HepG2 (cell line): Measurements from ENCODE around the gene TMEM225B. TPM values are rescaled to one million over a fixed set of nuclear protein-coding genes. Genes with fewer than 3 reads are reported as not detected.

Experiments
- ATAC-seq: fragments of 200-7000 bp; cut with Tn5 transposase; 3 replicates; pipeline ENCODE4 v1.9.1; 2020; ENCODE audit warnings: mild to moderate bottlenecking, moderate library complexity
- BruUV-seq: library from RNA; stranded (reverse); fragments of 400-500 nt; replicated peaks from 2 replicates; lab custom pipeline; 2021; lab: Mats Ljungman, UMichigan
- CTCF ChIA-PET: fragments of 300-600 bp; formaldehyde crosslinking; extraction: SDS; loops from one replicate; lab custom pipeline; 2021; ENCODE audit warnings: low total read pairs, inconsistent platforms, low intra/inter-chr PET ratio; lab: Yijun Ruan, JAX
- POLR2A ChIA-PET: fragments of 350-600 bp; sonication (Branson Sonifier 250); formaldehyde crosslinking; loops from one replicate; lab custom pipeline; 2020; ENCODE audit warnings: antibody characterized with exemption, inconsistent platforms; lab: Yijun Ruan, JAX
- DNase-seq: peaks from one replicate; pipeline ENCODE4 v3.0.0-alpha.2; 2015; ENCODE audit warnings: low spot score
- FAIRE-seq: peaks from 3 replicates; lab custom pipeline; 2011; peaks lifted over from hg19 to GRCh38; lab: Jason Lieb, UNC
- H2AFZ ChIP-seq: one replicate; pipeline ENCODE4 v1.6.1; 2011; ENCODE audit warnings: low read length, inconsistent platforms
- H3K27ac ChIP-seq: fragments of 300-600 bp; 3 replicates; pipeline ENCODE4 v1.8.0; 2011; ENCODE audit warnings: mixed run types, mild to moderate bottlenecking, mixed read lengths, low read length, inconsistent platforms; ENCODE audit not compliant: insufficient read depth; ENCODE audit errors: extremely low read length
- H3K27me3 ChIP-seq, 2 experiments: fragments of 200-600 bp in 1 of 2; 2 replicates in 1 of 2; 3 replicates in 1 of 2; pipeline versions ENCODE4 v1.6.0 to v1.8.0; 2011; ENCODE audit warnings: low read length in 2 of 2, mild to moderate bottlenecking in 2 of 2, moderate library complexity in 2 of 2, inconsistent platforms in 1 of 2; ENCODE audit not compliant: insufficient read depth in 2 of 2, control insufficient read depth in 1 of 2
- H3K36me3 ChIP-seq, 2 experiments: fragments of 200-600 bp in 1 of 2; replicated peaks in 1 of 2; 2 replicates in 1 of 2; 3 replicates in 1 of 2; pipeline versions ENCODE4 v1.5.1 to v1.8.0; 2011; ENCODE audit warnings: low read length in 2 of 2, inconsistent platforms in 1 of 2; ENCODE audit not compliant: insufficient read depth in 2 of 2, control insufficient read depth in 1 of 2
- H3K4me1 ChIP-seq: 2 replicates; pipeline ENCODE4 v1.5.1; 2012; ENCODE audit warnings: low read length, inconsistent platforms; ENCODE audit not compliant: insufficient read depth
- H3K4me2 ChIP-seq: 2 replicates; pipeline ENCODE4 v1.6.0; 2011; ENCODE audit warnings: low read depth, low read length, inconsistent platforms
- H3K4me3 ChIP-seq, 3 experiments: fragments of 200-600 bp in 1 of 3; sonication (generic), shearing (Covaris generic) in 1 of 3; replicated peaks in 1 of 3; 2 replicates each; pipeline ENCODE4 v1.5.1; 2011 to 2016; ENCODE audit warnings: low read length in 3 of 3, inconsistent platforms in 2 of 3, low read depth in 2 of 3, mild to moderate bottlenecking in 2 of 3, control low read depth in 1 of 3, mixed read lengths in 1 of 3; ENCODE audit not compliant: insufficient read depth in 1 of 3
- H3K79me2 ChIP-seq: one replicate; pipeline ENCODE4 v1.6.1; 2011; ENCODE audit warnings: low read length, inconsistent platforms; ENCODE audit not compliant: insufficient read depth
- H3K9ac ChIP-seq: 2 replicates; pipeline ENCODE4 v1.6.0; 2011; ENCODE audit warnings: mild to moderate bottlenecking, low read depth, low read length, inconsistent platforms; ENCODE audit not compliant: insufficient read depth
- H3K9me3 ChIP-seq: 2 replicates; pipeline ENCODE4 v1.5.1; 2012; ENCODE audit warnings: mild to moderate bottlenecking, low read length
- H4K20me1 ChIP-seq: 2 replicates; pipeline ENCODE4 v1.6.0; 2011; ENCODE audit warnings: inconsistent platforms, mild to moderate bottlenecking, low read length, moderate library complexity; ENCODE audit not compliant: insufficient read depth
- ATF7-NPFF ChIP-seq: sonication (generic); formaldehyde crosslinking; IDR thresholded peaks from 2 replicates; pipeline ENCODE4 v1.8.1; 2023; ENCODE audit warnings: mild to moderate bottlenecking, low read depth, missing genetic modification reagents, moderate library complexity
- GTF2F1 ChIP-seq: fragments of 150-350 bp; IDR thresholded peaks from 2 replicates; pipeline ENCODE4 v1.6.1; 2014; ENCODE audit warnings: low read length
- REL ChIP-seq: sonication (generic); formaldehyde crosslinking; conservative IDR thresholded peaks from 2 replicates; pipeline ENCODE4 v1.8.0; 2022; ENCODE audit warnings: mild to moderate bottlenecking, missing genetic modification reagents, moderate library complexity
- ZNF414 ChIP-seq: sonication (generic); formaldehyde crosslinking; IDR thresholded peaks from 2 replicates; pipeline ENCODE4 v1.5.0; 2020; ENCODE audit warnings: missing genetic modification reagents
- ZNF430 ChIP-seq: sonication (generic); formaldehyde crosslinking; IDR thresholded peaks from 2 replicates; pipeline ENCODE4 v1.9.0; 2021; ENCODE audit warnings: mild to moderate bottlenecking, missing genetic modification reagents
- ZNF629 ChIP-seq: sonication (generic); formaldehyde crosslinking; conservative IDR thresholded peaks from 2 replicates; pipeline ENCODE4 v1.5.0; 2020; ENCODE audit warnings: missing genetic modification reagents
- ZNF691 ChIP-seq: sonication (generic); formaldehyde crosslinking; IDR thresholded peaks from 2 replicates; pipeline ENCODE4 v1.4.0; 2020; ENCODE audit warnings: missing genetic modification reagents, low read depth, mild to moderate bottlenecking, borderline replicate concordance
- WGBS: methylation state at CpG from one replicate; pipeline ENCODE4 v1.1.6; 2017; ENCODE audit warnings: low lambda C conversion rate; 5-methylcytosine and 5-hydroxymethylcytosine counted together
- in situ Hi-C: cut with HindIII; loops from 2 replicates; pipeline ENCODE4 v1.10.0; 2017; ENCODE audit warnings: low pct_unique_long_range_greater_than_20kb; ENCODE audit not compliant: extremely low pct_ligation_motif_present
- intact Hi-C: fragments of 100-400 bp; cut with micrococcal nuclease; formaldehyde crosslinking; loops from one replicate; pipeline ENCODE4 v1.10.0; 2022; ENCODE audit not compliant: unreplicated experiment
- polyA plus RNA-seq, 8 experiments: library from polyadenylated mRNA; depleted of rRNA in 3 of 8; stranded (reverse) in 7 of 8; unstranded in 1 of 8; fragments of >200 nt; fragmentation: Illumina TruSeq in 4 of 8; extraction: Trizol in 4 of 8; gene quantifications; 2 replicates each; pipeline versions ENCODE4 v1.2.1 to v1.2.3, GENCODE V29; 2011 to 2016; ENCODE audit warnings: low read depth in 4 of 8, missing spikeins in 1 of 8, mixed read lengths in 1 of 8; ENCODE audit not compliant: insufficient read depth in 1 of 8
- total RNA-seq, 5 experiments: library from RNA; depleted of rRNA; stranded (reverse); fragments of >200 nt; fragmentation: Illumina TruSeq; extraction: Trizol; gene quantifications; 2 replicates each; pipeline ENCODE4 v1.2.3, GENCODE V29; 2016; ENCODE audit warnings: low read depth in 1 of 5
- TF ChIP-seq, protein P1 (sequence below): sonication (generic); formaldehyde crosslinking; IDR thresholded peaks from 2 replicates; pipeline ENCODE4 v1.4.0; 2020; ENCODE audit warnings: missing genetic modification reagents
- TF ChIP-seq, protein P2 (sequence below): sonication (generic); formaldehyde crosslinking; IDR thresholded peaks from 2 replicates; pipeline ENCODE4 v1.4.0; 2020; ENCODE audit warnings: mild to moderate bottlenecking, missing genetic modification reagents
- TF ChIP-seq, protein P3 (sequence below): IDR thresholded peaks from 2 replicates; pipeline ENCODE4 v1.6.1; 2016; ENCODE audit warnings: low read depth
- TF ChIP-seq, protein P4 (sequence below): sonication (generic); formaldehyde crosslinking; conservative IDR thresholded peaks from 2 replicates; pipeline ENCODE4 v1.4.0; 2020; ENCODE audit warnings: missing genetic modification reagents

TMEM225B gene
- total and polyA plus RNA-seq, 2 of the 13 experiments (the other 11 are each of a cell fraction or from before 2014, with no cell fraction given), result 0.78 to 0.95 TPM

- in situ Hi-C loops (no loop called here), intact Hi-C loops (no loop called here)
- no peak for FAIRE-seq
- no peaks in the 10 kb centered on the region for H4K20me1 ChIP-seq
- H3K27ac ChIP-seq, result peak overlapping the region; percentile 65
- WGBS, result 2% methylated on average over 15 of the region's 15 CpGs
- H2AFZ ChIP-seq, result no peak overlapping the region
- H3K9me3 ChIP-seq, result no peaks in the 10 kb centered on the region
- peak overlapping the region; percentile 74 for H3K4me2 ChIP-seq
- TF ChIP-seq ZNF414 (CRISPR knock-in tag) (0 out of 2 replicates have a peak, but pooled peaks have one; percentile 5), ZNF430 (CRISPR knock-in tag) (no peak)
- BruUV-seq, result TSS peak; percentile 76
- no peak for DNase-seq
- ATAC-seq, result peak; percentile 68
- H3K4me1 ChIP-seq, result peaks cover 19% of the 10 kb centered on the region
- H3K9ac ChIP-seq, result peak overlapping the region; percentile 96
- peak overlapping the region; percentile 72 to 92 (median 88) for H3K4me3 ChIP-seq
- H3K79me2 ChIP-seq, result peaks cover 20% of the 10 kb centered on the region
- ChIA-PET POLR2A (interaction anchor here (1.1 to 1.2 kb wide), 4 partner anchors 12 to 368 kb away, joined by 4 to 7 read pairs (median 6); partner anchors contain the start of genes TRIM4, ZKSCAN5 and ZNF394), CTCF (no interaction called here)
- H3K27me3 ChIP-seq, result no peaks in the 10 kb centered on the region; a peak in 1 of 5 replicates
- H3K36me3 ChIP-seq, result peaks cover 4 to 21% of the 10 kb centered on the region in 2 experiments; a peak in 4 of 5 replicates
These were observed 46.7 kb upstream of the TMEM225B start for GRCh38 chr7:99551334-99551733.

- peak; percentile 80 for FAIRE-seq
- Histone ChIP-seq H3K36me3 (peaks cover 3 to 18% of the 10 kb centered on the region in 2 experiments; a peak in 3 of 5 replicates), H4K20me1 (no peaks in the 10 kb centered on the region), H3K9me3 (no peaks in the 10 kb centered on the region), H3K27ac (peak within 1 kb of the TSS; percentile 65), H3K4me2 (peak within 1 kb of the TSS; percentile 74), H3K9ac (peak within 1 kb of the TSS; percentile 96), H3K4me3 (peak within 1 kb of the TSS; percentile 72 to 92 (median 88)), H2AFZ (peak within 1 kb of the TSS; percentile 79), H3K27me3 (no peaks in the 10 kb centered on the region; a peak in 1 of 5 replicates), H3K4me1 (peaks cover 24% of the 10 kb centered on the region), H3K79me2 (peaks cover 23% of the 10 kb centered on the region)
- ChIA-PET POLR2A (interaction anchor here (0.9 to 1.2 kb wide), 5 partner anchors 11 to 368 kb away, joined by 3 to 7 read pairs (median 4); partner anchors contain the start of genes TRIM4, ZKSCAN5 and ZNF394), CTCF (no interaction called here)
- peak; percentile 99 for ATAC-seq
- DNase-seq, result peak; percentile 81
- in situ Hi-C loops (no loop called here), intact Hi-C loops (no loop called here)
- BruUV-seq, result no TSS peak
- under 1% methylated on average over 18 of the region's 37 CpGs for WGBS
- TF ChIP-seq, protein P1, sequence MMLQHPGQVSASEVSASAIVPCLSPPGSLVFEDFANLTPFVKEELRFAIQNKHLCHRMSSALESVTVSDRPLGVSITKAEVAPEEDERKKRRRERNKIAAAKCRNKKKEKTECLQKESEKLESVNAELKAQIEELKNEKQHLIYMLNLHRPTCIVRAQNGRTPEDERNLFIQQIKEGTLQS (CRISPR knock-in tag), result 0 out of 2 replicates have a peak, but pooled peaks have one; percentile 28
- TF ChIP-seq, protein P2, sequence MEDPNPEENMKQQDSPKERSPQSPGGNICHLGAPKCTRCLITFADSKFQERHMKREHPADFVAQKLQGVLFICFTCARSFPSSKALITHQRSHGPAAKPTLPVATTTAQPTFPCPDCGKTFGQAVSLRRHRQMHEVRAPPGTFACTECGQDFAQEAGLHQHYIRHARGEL (CRISPR knock-in tag), result no peak
- TF ChIP-seq REL (CRISPR knock-in tag) (no peak), GTF2F1 (no peak), ATF7-NPFF (CRISPR knock-in tag) (no peak), ZNF629 (CRISPR knock-in tag) (no peak), ZNF691 (CRISPR knock-in tag) (no peak; the same call in 1 of the 2 replicates)
- TF ChIP-seq, protein P3, sequence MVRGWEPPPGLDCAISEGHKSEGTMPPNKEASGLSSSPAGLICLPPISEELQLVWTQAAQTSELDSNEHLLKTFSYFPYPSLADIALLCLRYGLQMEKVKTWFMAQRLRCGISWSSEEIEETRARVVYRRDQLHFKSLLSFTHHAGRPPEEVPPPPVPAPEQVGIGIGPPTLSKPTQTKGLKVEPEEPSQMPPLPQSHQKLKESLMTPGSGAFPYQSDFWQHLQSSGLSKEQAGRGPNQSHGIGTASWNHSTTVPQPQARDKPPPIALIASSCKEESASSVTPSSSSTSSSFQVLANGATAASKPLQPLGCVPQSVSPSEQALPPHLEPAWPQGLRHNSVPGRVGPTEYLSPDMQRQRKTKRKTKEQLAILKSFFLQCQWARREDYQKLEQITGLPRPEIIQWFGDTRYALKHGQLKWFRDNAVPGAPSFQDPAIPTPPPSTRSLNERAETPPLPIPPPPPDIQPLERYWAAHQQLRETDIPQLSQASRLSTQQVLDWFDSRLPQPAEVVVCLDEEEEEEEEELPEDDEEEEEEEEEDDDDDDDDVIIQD (CRISPR knock-in tag), result 0 out of 2 replicates have a peak, but pooled peaks have one; percentile 60
- TF ChIP-seq, protein P4, sequence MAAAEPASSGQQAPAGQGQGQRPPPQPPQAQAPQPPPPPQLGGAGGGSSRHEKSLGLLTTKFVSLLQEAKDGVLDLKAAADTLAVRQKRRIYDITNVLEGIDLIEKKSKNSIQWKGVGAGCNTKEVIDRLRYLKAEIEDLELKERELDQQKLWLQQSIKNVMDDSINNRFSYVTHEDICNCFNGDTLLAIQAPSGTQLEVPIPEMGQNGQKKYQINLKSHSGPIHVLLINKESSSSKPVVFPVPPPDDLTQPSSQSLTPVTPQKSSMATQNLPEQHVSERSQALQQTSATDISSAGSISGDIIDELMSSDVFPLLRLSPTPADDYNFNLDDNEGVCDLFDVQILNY (CRISPR knock-in tag), result no peak
These were observed 46.2 kb upstream of the TMEM225B start, which contains the start of gene FAM200A for GRCh38 chr7:99551767-99552463. FAM200A (minus strand) TSS chr7:99552114; CDS start chr7:99548407, 3,707 bp downstream.
